Aorta (tissue), 5 donors: ENCODE measurements around the gene DPY19L1. TPM values are rescaled to one million over a fixed set of nuclear protein-coding genes. Genes with fewer than 3 reads are reported as not detected.
"Not testable (repeated sequence)": the region's sequence is repeated elsewhere in the genome, so short reads cannot be mapped to it uniquely, and the experiment has no call there.

Source experiments
- ATAC-seq: fragments of 200-7000 bp; cut with Tn5 transposase; one replicate; pipeline ENCODE4 v1.9.1; 2022; ENCODE audit warnings: moderate library complexity; ENCODE audit not compliant: low FRiP score
- DNase-seq, 2 donors: peaks; one replicate each; pipeline ENCODE4 v3.0.0-alpha.2; 2020
- H3K27ac ChIP-seq, 2 donors: one replicate each; pipeline ENCODE4 v1.5.1; 2013; ENCODE audit warnings: low read length in 2 of 2, mild to moderate bottlenecking in 2 of 2, moderate library complexity in 2 of 2, control low read depth in 1 of 2, inconsistent platforms in 1 of 2, low read depth in 1 of 2
- H3K27me3 ChIP-seq, 2 donors: one replicate each; pipeline ENCODE4 v1.6.1; 2013; ENCODE audit warnings: control low read depth in 1 of 2, low read length in 1 of 2, mild to moderate bottlenecking in 1 of 2, moderate library complexity in 1 of 2; ENCODE audit not compliant: insufficient read depth in 2 of 2, control insufficient read depth in 1 of 2
- H3K36me3 ChIP-seq, 2 donors: one replicate each; pipeline ENCODE4 v1.6.1; 2013; ENCODE audit warnings: control low read depth in 1 of 2, low read length in 1 of 2, mild to moderate bottlenecking in 1 of 2; ENCODE audit not compliant: insufficient read depth in 2 of 2, control insufficient read depth in 1 of 2
- H3K4me1 ChIP-seq, 2 donors: one replicate each; pipeline ENCODE4 v1.6.1; 2013; ENCODE audit warnings: low read length in 2 of 2, control low read depth in 1 of 2, mild to moderate bottlenecking in 1 of 2, moderate library complexity in 1 of 2; ENCODE audit not compliant: insufficient read depth in 2 of 2, control insufficient read depth in 1 of 2
- H3K4me3 ChIP-seq, 2 donors: one replicate each; pipeline ENCODE4 v1.5.1; 2013; ENCODE audit warnings: low read length in 2 of 2, control low read depth in 1 of 2, mild to moderate bottlenecking in 1 of 2
- H3K9me3 ChIP-seq: one replicate; pipeline ENCODE4 v1.6.1; 2013; ENCODE audit warnings: mild to moderate bottlenecking, low read length; ENCODE audit not compliant: control insufficient read depth
- WGBS, 2 donors: extraction: QIAGEN DNeasy Blood & Tissue Kit; methylation state at CpG; one replicate each; pipeline ENCODE4 v1.1.7; 2013; 5-methylcytosine and 5-hydroxymethylcytosine counted together
- intact Hi-C, 2 donors: fragments of 100-400 bp; cut with DNase I; formaldehyde crosslinking; loops; one replicate each; pipeline versions ENCODE4 v1.14.2 to v1.15.0; 2022
- polyA plus RNA-seq, 2 donors: library from polyadenylated mRNA; stranded (reverse); fragments of 200-250 nt; gene quantifications; one replicate each; pipeline ENCODE4 v1.2.3, GENCODE V29; 2013
- total RNA-seq, 2 donors: library from RNA; stranded (reverse); fragmentation: NEBNext Ultra II Directional; extraction: Animal tissue kit (Norgen Biotek cat#: 25700); gene quantifications; one replicate each; pipeline ENCODE4 v1.2.1, GENCODE V29; 2021
- donor health status: healthy with polysubstance abuse.
- donor health status: Bipolar disorder and iron deficiency.
- donor health status: DM: no; HTN: no; CAD: no.
- donor health status: DM: no; HTN: no; CAD: no.
- donor health status: DM: yes; HTN: yes; CAD: no.

Gene DPY19L1
- total and polyA plus RNA-seq, 4 donors = 4.3 to 30.8 (median 19.5) TPM

DNA sequence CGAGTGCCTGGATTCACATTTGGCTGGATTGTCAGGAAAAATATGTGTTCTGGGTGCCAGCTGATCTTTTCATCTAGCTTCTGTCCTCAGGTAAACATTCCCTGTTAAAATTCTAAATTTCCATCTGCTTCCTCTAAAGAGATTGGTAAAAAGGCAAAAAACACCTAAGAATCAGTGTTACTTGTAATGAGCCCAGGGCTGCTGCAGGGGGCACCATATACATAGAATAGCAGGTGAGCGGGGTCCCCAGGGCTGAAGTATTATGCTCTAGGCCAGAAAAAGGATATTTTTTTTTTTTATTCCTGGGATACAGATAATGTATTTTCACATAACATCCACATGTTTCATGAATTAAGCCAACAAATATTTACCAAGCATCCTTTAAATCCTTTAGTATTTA is 18.4 kb upstream of the DPY19L1 start:
- H3K4me3 ChIP-seq, DNase-seq, intact Hi-C loops, H3K36me3 ChIP-seq, H3K9me3 ChIP-seq, H3K4me1 ChIP-seq, H3K27me3 ChIP-seq, H3K27ac ChIP-seq, ATAC-seq: not testable (repeated sequence)
- 81 to 85% methylated on average over 2 of the region's 2 CpGs for WGBS, 2 donors

DNA sequence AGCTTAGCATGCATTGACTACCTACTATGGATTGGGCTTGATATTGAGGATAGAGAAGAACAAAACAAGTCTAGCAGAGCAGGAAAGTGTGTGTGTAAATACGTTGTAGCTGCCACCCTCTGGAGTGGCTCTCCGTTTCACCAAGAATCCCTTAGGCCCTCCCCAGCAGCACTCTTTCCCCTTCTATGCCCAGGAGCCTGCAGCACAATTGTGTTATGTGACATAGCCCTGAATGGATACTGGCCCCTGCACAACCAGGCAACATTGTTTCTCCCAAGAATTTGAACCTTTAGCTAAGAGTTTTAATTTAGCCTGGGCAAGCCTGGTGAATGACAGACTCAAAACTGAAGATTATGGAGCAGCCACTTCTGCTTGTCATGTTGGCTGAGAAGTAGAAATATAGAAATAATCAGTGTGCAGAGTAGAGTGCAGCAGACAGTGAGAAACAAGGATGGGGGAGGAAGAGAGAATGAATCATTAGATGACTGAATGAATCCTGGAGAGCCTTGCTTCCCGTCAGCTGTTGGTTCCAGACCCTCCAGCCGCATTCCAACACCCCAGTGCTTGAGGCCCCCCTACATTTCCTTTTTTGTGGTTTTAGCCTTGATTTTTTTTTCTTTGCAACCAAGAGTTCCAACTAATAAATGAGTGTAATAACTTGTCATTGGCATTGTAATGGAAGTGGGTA is 16.3 kb upstream of the DPY19L1 start:
- H3K36me3 ChIP-seq, H3K4me1 ChIP-seq, H3K4me3 ChIP-seq, intact Hi-C loops, H3K27ac ChIP-seq, ATAC-seq, H3K9me3 ChIP-seq, DNase-seq, H3K27me3 ChIP-seq: not testable (repeated sequence)
- 70 to 71% methylated on average over 4 of the region's 4 CpGs for WGBS, 2 donors

DNA sequence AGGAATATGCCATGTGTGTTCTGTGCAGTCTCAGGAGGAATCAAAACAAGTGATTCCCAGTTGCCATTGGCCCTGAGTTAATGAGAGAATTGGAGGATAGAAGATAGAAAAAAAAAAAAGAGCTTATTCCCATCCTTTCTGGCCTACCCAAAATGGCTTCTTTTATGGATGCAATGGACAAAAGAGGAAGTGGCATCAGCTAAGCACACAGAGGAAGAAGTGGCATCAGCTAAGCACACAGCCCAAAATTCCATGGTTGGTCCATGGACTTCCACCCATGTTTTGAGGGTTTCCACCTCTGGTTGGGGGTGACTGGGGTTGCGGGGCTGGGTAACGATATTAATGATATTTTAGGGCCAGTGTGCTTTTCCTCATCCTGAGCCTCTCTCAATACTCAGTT is 11.1 kb upstream of the DPY19L1 start:
- H3K4me3 ChIP-seq, ATAC-seq, H3K4me1 ChIP-seq, H3K36me3 ChIP-seq, H3K9me3 ChIP-seq, H3K27me3 ChIP-seq, DNase-seq, intact Hi-C loops, H3K27ac ChIP-seq: not testable (repeated sequence)
- 97 to 98% methylated on average over 2 of the region's 2 CpGs for WGBS, 2 donors

DNA sequence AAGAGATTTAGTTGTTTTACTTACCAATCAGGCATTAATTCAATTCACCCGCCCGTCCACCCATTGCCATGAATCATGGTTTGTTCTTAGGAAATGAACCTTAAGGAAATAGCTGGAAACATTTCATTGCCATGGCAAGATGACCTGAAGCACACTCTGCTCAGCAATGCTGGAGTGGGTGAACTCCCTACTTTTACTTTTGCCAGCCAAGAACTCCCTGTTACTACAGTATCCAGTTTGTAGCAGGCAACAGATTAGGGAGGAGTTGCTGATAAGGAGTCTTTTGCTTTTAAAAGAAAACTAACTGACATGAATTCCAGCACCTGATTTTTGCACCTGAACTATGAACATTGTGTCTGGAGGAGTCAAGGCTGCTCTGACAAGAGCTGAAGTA is 10.6 kb upstream of the DPY19L1 start:
- DNase-seq, H3K4me1 ChIP-seq, H3K4me3 ChIP-seq, H3K27me3 ChIP-seq, H3K27ac ChIP-seq, intact Hi-C loops, H3K36me3 ChIP-seq, H3K9me3 ChIP-seq, ATAC-seq: not testable (repeated sequence)
- 68 to 78% methylated on average over 2 of the region's 2 CpGs for WGBS, 2 donors

DNA sequence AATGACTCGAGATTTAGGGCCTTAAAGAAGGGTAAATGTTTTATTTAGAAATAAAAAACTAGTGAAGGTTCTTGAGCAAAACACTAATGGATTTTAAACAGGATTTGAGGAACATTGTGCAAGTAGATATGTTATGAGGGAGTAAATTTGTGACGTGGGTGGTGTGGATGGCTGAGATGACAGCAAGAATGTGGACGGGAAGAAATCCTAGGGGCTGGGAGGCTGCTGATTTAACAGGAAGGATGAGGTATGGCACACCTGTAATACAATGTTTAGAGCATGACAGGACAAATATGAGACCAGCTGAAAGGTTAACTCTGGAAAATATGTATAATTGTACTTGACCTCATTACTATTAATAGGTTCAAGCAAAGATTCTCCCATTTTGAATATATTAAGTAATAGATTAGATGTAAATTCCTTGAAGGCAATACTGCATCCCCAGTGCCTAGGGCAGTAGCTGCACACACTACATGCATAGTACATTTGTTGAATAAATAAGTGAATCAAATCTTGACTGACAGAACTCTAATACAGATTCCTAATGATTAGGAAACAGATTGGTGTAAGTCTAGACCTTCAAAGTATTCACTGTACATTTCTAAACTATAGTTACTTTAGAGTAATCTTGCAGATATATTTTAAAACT is 10.1 kb upstream of the DPY19L1 start:
- WGBS, 2 donors = 72 to 82% methylated on average over 3 of the region's 3 CpGs
- intact Hi-C loops, H3K27ac ChIP-seq, H3K9me3 ChIP-seq, H3K27me3 ChIP-seq, H3K4me3 ChIP-seq, H3K36me3 ChIP-seq, H3K4me1 ChIP-seq, DNase-seq, ATAC-seq: not testable (repeated sequence)

DNA sequence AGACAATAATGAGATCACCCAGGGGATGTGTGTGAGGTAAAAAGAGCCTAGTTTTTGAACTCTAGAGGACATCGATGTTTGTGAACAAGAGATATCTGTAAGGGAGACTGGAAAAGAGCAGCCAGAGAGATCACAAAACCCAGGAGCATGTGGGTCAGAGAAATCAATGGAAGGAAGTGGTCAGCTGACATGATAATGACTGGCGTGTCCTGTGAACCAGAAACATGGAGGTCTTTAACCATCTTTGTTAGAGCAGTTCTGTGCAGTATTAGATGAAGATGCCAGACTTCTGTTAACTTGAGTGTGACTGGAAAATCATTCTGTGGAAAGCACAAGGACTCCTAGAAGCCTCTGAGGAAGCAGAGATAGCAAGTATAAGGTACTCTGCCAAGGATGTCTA is 6.0 kb upstream of the DPY19L1 start:
- DNase-seq, H3K4me1 ChIP-seq, ATAC-seq, H3K4me3 ChIP-seq, H3K27ac ChIP-seq, H3K36me3 ChIP-seq, H3K27me3 ChIP-seq, intact Hi-C loops, H3K9me3 ChIP-seq: not testable (repeated sequence)
- 92 to 93% methylated on average over 2 of the region's 2 CpGs for WGBS, 2 donors

DNA sequence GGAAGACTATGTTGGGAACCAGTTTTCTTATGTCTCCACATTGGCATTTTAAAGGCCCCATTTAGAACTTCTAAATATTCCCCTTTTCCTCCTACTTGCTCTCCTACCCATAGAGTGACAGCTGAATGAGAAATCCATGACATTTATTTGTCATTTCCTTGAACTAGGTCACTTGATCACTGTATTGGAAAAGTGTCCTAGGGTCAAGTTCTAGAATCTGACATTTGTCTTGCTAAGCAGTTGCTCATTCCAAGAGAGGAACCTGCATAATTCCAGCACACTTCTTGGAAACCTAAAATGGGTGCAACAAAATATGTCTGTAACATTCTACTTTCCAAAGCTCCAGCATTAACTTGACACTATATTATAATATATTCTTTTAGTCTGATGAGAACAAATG is 3.6 kb upstream of the DPY19L1 start:
- H3K36me3 ChIP-seq = no peaks in the 10 kb centered on the region
- H3K4me3 ChIP-seq = no peak overlapping the region
- H3K27me3 ChIP-seq = no peaks in the 10 kb centered on the region
- no peaks in the 10 kb centered on the region for H3K4me1 ChIP-seq
- intact Hi-C loops = no loop called here
- no peak overlapping the region for H3K27ac ChIP-seq
- no peak for ATAC-seq
- no peaks in the 10 kb centered on the region for H3K9me3 ChIP-seq
- DNase-seq = no peak

DNA sequence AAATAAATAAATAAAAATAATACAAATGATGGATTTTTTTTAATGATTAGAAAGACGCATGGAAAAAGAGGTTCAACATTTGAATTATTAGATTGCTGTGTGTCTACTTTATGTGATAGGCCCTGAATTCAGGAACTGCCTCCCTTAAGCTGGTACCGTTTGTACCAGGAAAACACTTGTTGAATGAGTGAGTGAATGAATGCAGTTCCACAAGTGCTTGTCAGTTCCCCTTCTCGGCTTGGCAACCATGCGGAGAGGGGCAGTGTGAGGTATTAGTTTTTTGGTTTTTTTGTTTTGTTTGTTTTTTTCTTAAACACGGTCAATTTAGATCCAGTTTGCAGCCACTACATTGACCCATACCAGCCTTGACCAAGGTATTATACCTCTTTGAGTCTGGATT is 2.1 kb upstream of the DPY19L1 start:
- intact Hi-C loops = loop anchor here in 1 of 2 donors (5.0 to 10.0 kb wide), 2 partner anchors 37 to 585 kb away; no protein-coding TSS in a partner anchor
- Histone ChIP-seq H3K36me3 (no peaks in the 10 kb centered on the region), H3K4me1 (peaks cover 0 to 2% of the 10 kb centered on the region in 2 donors), H3K27ac (no peak overlapping the region), H3K4me3 (no peak overlapping the region), H3K9me3 (no peaks in the 10 kb centered on the region), H3K27me3 (no peaks in the 10 kb centered on the region)
- ATAC-seq = no peak
- 96% methylated on average over 5 of the region's 5 CpGs for WGBS, 2 donors
- no peak for DNase-seq

DNA sequence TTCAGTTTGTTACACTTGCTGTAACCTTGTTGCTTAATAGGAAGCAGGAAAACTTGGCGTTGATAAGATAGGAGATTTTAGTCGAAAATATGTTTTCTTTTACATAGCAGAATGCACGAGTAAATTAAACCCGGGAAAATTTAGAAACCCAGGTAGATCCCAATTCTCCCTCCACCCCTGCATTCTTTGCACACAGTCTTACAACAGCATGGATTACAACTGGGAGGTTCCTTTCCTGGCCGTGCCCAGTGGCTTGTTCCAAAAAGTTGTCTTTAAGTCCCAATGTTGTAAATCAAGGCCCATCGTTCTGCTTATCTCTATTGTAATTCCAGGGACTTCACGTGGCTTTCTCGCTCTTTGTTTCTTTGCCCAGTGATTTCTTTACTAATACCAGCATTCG is 1.1 kb upstream of the DPY19L1 start:
- DNase-seq (no peak), ATAC-seq (no peak)
- Histone ChIP-seq H3K36me3 (no peaks in the 10 kb centered on the region), H3K4me3 (peak overlapping the region in 1 of 2 donors; percentile 100), H3K4me1 (peaks cover 0 to 2% of the 10 kb centered on the region in 2 donors), H3K9me3 (no peaks in the 10 kb centered on the region), H3K27ac (no peak overlapping the region), H3K27me3 (no peaks in the 10 kb centered on the region)
- intact Hi-C loops = loop anchor here in 1 of 2 donors (5.0 to 10.0 kb wide), 2 partner anchors 36 to 586 kb away; no protein-coding TSS in a partner anchor
- WGBS, 2 donors = 13 to 18% methylated on average over 9 of the region's 9 CpGs
